Vagina (tissue), 2 donors: ENCODE results near the gene NT5DC1.

Source experiments
- CTCF ChIP-seq, 3 experiments: fragments of 450-650 bp in 2 of 3; fragments of 200-600 bp in 1 of 3; sonication (generic) in 1 of 3; IDR thresholded peaks; one replicate each; pipeline ENCODE4 v1.5.1; 2017 to 2019; ENCODE audit warnings: antibody characterized with exemption in 3 of 3, mild to moderate bottlenecking in 2 of 3, moderate library complexity in 2 of 3
- POLR2A ChIP-seq, 2 donors: fragments of 450-650 bp; IDR thresholded peaks; one replicate each; pipeline ENCODE4 v1.6.1; 2017; ENCODE audit warnings: antibody characterized with exemption in 2 of 2, mild to moderate bottlenecking in 2 of 2, moderate library complexity in 2 of 2

GRCh38 chr6:116100419-116101301 is at the start of gene NT5DC1:
- peak in 1 of 3 experiments; percentile 43 for TF ChIP-seq CTCF (IDR thresholded peaks at IDR 0.05)
- peak in 1 of 2 donors; percentile 47 for TF ChIP-seq POLR2A (IDR thresholded peaks at IDR 0.05)
